Erythroblast (primary cell): ENCODE measurements around the gene B3GAT2.

Experiments used
- GATA1 ChIP-seq: IDR thresholded peaks from 2 replicates; pipeline ENCODE4 v1.6.1; 2011; ENCODE audit warnings: low read depth, mild to moderate bottlenecking, control low read depth, low read length, moderate library complexity
- POLR2A ChIP-seq: IDR thresholded peaks from 2 replicates; pipeline ENCODE4 v1.6.1; 2011; ENCODE audit warnings: mild to moderate bottlenecking, low read length

DNA sequence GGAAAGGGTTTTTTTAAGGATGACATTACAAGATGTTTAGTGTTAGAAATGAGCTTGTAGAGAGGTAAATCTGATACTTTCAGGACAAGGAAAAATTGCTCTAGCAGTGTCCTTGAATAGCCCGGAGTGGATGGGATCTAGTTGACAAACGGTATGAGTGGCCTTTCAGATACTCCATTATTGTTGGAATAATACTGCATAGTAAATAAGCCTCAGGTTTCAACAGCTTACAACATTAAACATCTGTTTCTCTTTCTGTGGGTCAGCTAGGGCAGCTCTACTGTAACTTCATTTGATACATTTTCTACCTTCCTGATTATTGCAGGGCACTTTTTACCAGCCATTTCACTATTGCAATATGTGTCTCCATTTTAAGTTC is 118.0 kb downstream of the B3GAT2 start:
- TF ChIP-seq POLR2A (no peak), GATA1 (no peak)
